HG03354 (cell line): Measurements from ENCODE around the gene MPDZ.
"Not testable (repeated sequence)": the region's sequence is repeated elsewhere in the genome, so short reads cannot be mapped to it uniquely, and the experiment has no call there.

Source experiments
- ATAC-seq: cut with Tn5 transposase; IDR thresholded peaks from one replicate; pipeline ENCODE4 v1.9.1; 2021; ENCODE audit warnings: mild to moderate bottlenecking; ENCODE audit not compliant: unreplicated experiment, poor library complexity, severe bottlenecking

MPDZ gene

GRCh38 chr9:13269589-13270452, 9.7 kb downstream of the MPDZ start:
- ATAC-seq: no peak

GRCh38 chr9:13268469-13268868, 11.0 kb downstream of the MPDZ start:
- ATAC-seq: no peak

- ATAC-seq: no peak
These were observed 11.7 kb downstream of the MPDZ start for GRCh38 chr9:13267743-13268142.

- ATAC-seq: no peak
These were observed 13.3 kb downstream of the MPDZ start for GRCh38 chr9:13266167-13266566.

- ATAC-seq: no peak
These were observed 14.7 kb downstream of the MPDZ start for GRCh38 chr9:13264788-13265187.

GRCh38 chr9:13263511-13263910, 16.0 kb downstream of the MPDZ start:
- no peak for ATAC-seq

- no peak for ATAC-seq
These were observed 26.6 kb downstream of the MPDZ start for GRCh38 chr9:13252852-13253251.

GRCh38 chr9:13244181-13244580, 35.3 kb downstream of the MPDZ start:
- no peak for ATAC-seq

GRCh38 chr9:13241283-13241682, 38.2 kb downstream of the MPDZ start:
- no peak for ATAC-seq

- ATAC-seq: no peak
These were observed 39.8 kb downstream of the MPDZ start for GRCh38 chr9:13239660-13240059.

- ATAC-seq: no peak
These were observed 40.3 kb downstream of the MPDZ start for GRCh38 chr9:13239208-13239607.

- no peak for ATAC-seq
These were observed 44.6 kb downstream of the MPDZ start for GRCh38 chr9:13234932-13235331.

GRCh38 chr9:13228431-13228830, 51.1 kb downstream of the MPDZ start:
- ATAC-seq: no peak

GRCh38 chr9:13224366-13224765, 55.1 kb downstream of the MPDZ start:
- no peak for ATAC-seq

GRCh38 chr9:13222733-13223132, 56.8 kb downstream of the MPDZ start:
- not testable (repeated sequence) for ATAC-seq

GRCh38 chr9:13221741-13222140, 57.8 kb downstream of the MPDZ start:
- ATAC-seq: no peak

- ATAC-seq: no peak
These were observed 58.7 kb downstream of the MPDZ start for GRCh38 chr9:13220837-13221236.

- no peak for ATAC-seq
These were observed 63.5 kb downstream of the MPDZ start for GRCh38 chr9:13215791-13216554.

- no peak for ATAC-seq
These were observed 65.5 kb downstream of the MPDZ start for GRCh38 chr9:13213998-13214397.

- no peak for ATAC-seq
These were observed 66.2 kb downstream of the MPDZ start for GRCh38 chr9:13213337-13213736.

GRCh38 chr9:13210306-13210705, 69.2 kb downstream of the MPDZ start:
- ATAC-seq: no peak
